K562 (cell line): ENCODE measurements around the gene AGRP. TPM values are rescaled to one million over a fixed set of nuclear protein-coding genes. Genes with fewer than 3 reads are reported as not detected.

Experiments used
- AFF4 ChIP-seq: sonication (generic); formaldehyde crosslinking; IDR thresholded peaks from 2 replicates; pipeline ENCODE4 v1.8.0; 2023; ENCODE audit warnings: mild to moderate bottlenecking, missing genetic modification reagents
- ASH1L ChIP-seq: fragments of 450-650 bp; IDR thresholded peaks from 2 replicates; pipeline ENCODE4 v1.6.1; 2018; ENCODE audit warnings: borderline replicate concordance, mild to moderate bottlenecking, low read depth; ENCODE audit not compliant: partially characterized antibody
- CBX5 ChIP-seq: IDR thresholded peaks from 2 replicates; pipeline ENCODE4 v1.6.1; 2014; ENCODE audit warnings: low read depth, borderline replicate concordance
- CREB1 ChIP-seq, 2 experiments: sonication (generic) in 1 of 2; formaldehyde crosslinking in 1 of 2; IDR thresholded peaks; 2 replicates each; pipeline versions ENCODE4 v1.6.1 to v1.8.0; 2012 to 2022; ENCODE audit warnings: inconsistent platforms in 1 of 2, mild to moderate bottlenecking in 1 of 2, missing genetic modification reagents in 1 of 2, moderate library complexity in 1 of 2
- E2F6 ChIP-seq, 2 experiments: IDR thresholded peaks; 2 replicates each; pipeline ENCODE4 v1.6.1; 2011; ENCODE audit warnings: borderline replicate concordance in 1 of 2, control low read depth in 1 of 2, low read depth in 1 of 2, low read length in 1 of 2, mild to moderate bottlenecking in 1 of 2, mixed read lengths in 1 of 2, moderate library complexity in 1 of 2; ENCODE audit not compliant: insufficient read depth in 1 of 2, insufficient read length in 1 of 2, poor library complexity in 1 of 2, severe bottlenecking in 1 of 2; ENCODE audit errors: extremely low read depth in 1 of 2
- GATAD2B ChIP-seq: fragments of 450-650 bp; IDR thresholded peaks from 2 replicates; pipeline ENCODE4 v1.6.1; 2017; ENCODE audit warnings: mild to moderate bottlenecking, borderline replicate concordance
- HDAC2 ChIP-seq: fragments of 450-650 bp; IDR thresholded peaks from 2 replicates; pipeline ENCODE4 v1.6.1; 2016; ENCODE audit warnings: mild to moderate bottlenecking
- HMGN3 ChIP-seq: IDR thresholded peaks from 2 replicates; pipeline ENCODE4 v1.6.1; 2011; ENCODE audit warnings: borderline replicate concordance, low read depth, mild to moderate bottlenecking, mixed read lengths, low read length; ENCODE audit not compliant: insufficient read length; ENCODE audit errors: extremely low read depth
- KDM4B ChIP-seq, 2 experiments: fragments of 450-650 bp in 1 of 2; sonication (generic) in 1 of 2; IDR thresholded peaks; 2 replicates each; pipeline ENCODE4 v1.6.1; 2016 to 2017; ENCODE audit warnings: borderline replicate concordance in 2 of 2, antibody characterized with exemption in 1 of 2, low read depth in 1 of 2, mild to moderate bottlenecking in 1 of 2
- KDM5B ChIP-seq: fragments of 200-600 bp; sonication (generic); IDR thresholded peaks from 2 replicates; pipeline ENCODE4 v1.6.1; 2012; ENCODE audit warnings: low read depth, mild to moderate bottlenecking, moderate library complexity, low read length, control low read depth, inconsistent platforms; ENCODE audit not compliant: insufficient replicate concordance
- MYC ChIP-seq, 2 experiments: fragments of 250-450 bp in 1 of 2; sonication (Bioruptor Pico) in 1 of 2; IDR thresholded peaks; 2 replicates each; pipeline versions ENCODE4 v1.5.1 to v1.6.1; 2012 to 2021; ENCODE audit warnings: low read depth in 2 of 2, borderline replicate concordance in 1 of 2, improper control_type of control experiment in 1 of 2, low read length in 1 of 2, mild to moderate bottlenecking in 1 of 2, moderate library complexity in 1 of 2
- NUFIP1 ChIP-seq: fragments of 450-650 bp; IDR thresholded peaks from 2 replicates; pipeline ENCODE4 v1.6.1; 2018; ENCODE audit not compliant: partially characterized antibody
- RBM25 ChIP-seq: fragments of 200-400 bp; formaldehyde crosslinking; IDR thresholded peaks from 2 replicates; pipeline ENCODE4 v1.6.1; 2018; ENCODE audit warnings: low read length, low read depth, moderate library complexity; ENCODE audit not compliant: severe bottlenecking
- SP1 ChIP-seq: sonication (generic); formaldehyde crosslinking; IDR thresholded peaks from 2 replicates; pipeline ENCODE4 v1.8.1; 2022; ENCODE audit warnings: mild to moderate bottlenecking, missing genetic modification reagents
- SREBF2 ChIP-seq: sonication (generic); formaldehyde crosslinking; IDR thresholded peaks from 2 replicates; pipeline ENCODE4 v1.4.0; 2020; ENCODE audit warnings: mild to moderate bottlenecking, missing genetic modification reagents
- XRCC5 ChIP-seq: fragments of 200-400 bp; formaldehyde crosslinking; IDR thresholded peaks from 2 replicates; pipeline ENCODE4 v1.6.1; 2017; ENCODE audit warnings: low read depth, mild to moderate bottlenecking, low read length
- ZBTB12 ChIP-seq: fragments of 250-450 bp; sonication (Bioruptor Pico); IDR thresholded peaks from 2 replicates; pipeline ENCODE4 v1.4.0; 2020
- ZFP36 ChIP-seq: fragments of 150-350 bp; IDR thresholded peaks from 2 replicates; pipeline ENCODE4 v1.6.1; 2018; ENCODE audit warnings: low read length, low read depth; ENCODE audit not compliant: partially characterized antibody
- ZFX ChIP-seq: sonication (generic); formaldehyde crosslinking; IDR thresholded peaks from 2 replicates; pipeline ENCODE4 v1.8.0; 2022; ENCODE audit warnings: mild to moderate bottlenecking, missing genetic modification reagents, moderate library complexity
- ZNF217 ChIP-seq: sonication (generic); formaldehyde crosslinking; IDR thresholded peaks from 2 replicates; pipeline ENCODE4 v1.8.0; 2022; ENCODE audit warnings: mild to moderate bottlenecking, missing genetic modification reagents
- ZNF668 ChIP-seq: fragments of 250-450 bp; sonication (Bioruptor Pico); IDR thresholded peaks from 2 replicates; pipeline ENCODE4 v1.8.0; 2022; ENCODE audit warnings: mild to moderate bottlenecking, inconsistent platforms
- ZNF77 ChIP-seq: fragments of 250-450 bp; sonication (Bioruptor Pico); IDR thresholded peaks from 2 replicates; pipeline ENCODE4 v1.5.0; 2020
- ZSCAN29 ChIP-seq: fragments of 450-650 bp; IDR thresholded peaks from 2 replicates; pipeline ENCODE4 v1.6.1; 2017
- polyA plus RNA-seq, 8 experiments: library from polyadenylated mRNA; depleted of rRNA in 4 of 8; stranded (reverse) in 5 of 8; unstranded in 3 of 8; fragments of >200 nt; fragmentation: Nextera tagmentation in 2 of 8; fragmentation: Illumina TruSeq in 1 of 8; extraction: Ambion mirVana in 2 of 8; extraction: Trizol in 1 of 8; gene quantifications; 2 replicates each; pipeline versions ENCODE4 v1.2.1 to v1.2.3, GENCODE V29; 2011 to 2014; ENCODE audit warnings: inconsistent platforms in 1 of 8, missing spikeins in 1 of 8
- total RNA-seq, 7 experiments: library from RNA; depleted of rRNA in 6 of 7; stranded (reverse); fragments of >200 nt in 6 of 7; fragmentation: Illumina TruSeq in 2 of 7; extraction: Trizol in 2 of 7; gene quantifications; 2 replicates each; pipeline versions ENCODE4 v1.2.1 to v1.2.3, GENCODE V29; 2011 to 2021; ENCODE audit warnings: low replicate concordance in 1 of 7

The AGRP gene
- total and polyA plus RNA-seq, 9 of the 15 experiments (the other 6 are each of a cell fraction or from before 2014, with no cell fraction given), result not detected

GRCh38 chr16:67529582-67530012 is 46.2 kb upstream of the AGRP start (continued):
- TF ChIP-seq AFF4 (CRISPR knock-in tag) (no peak), HMGN3 (peak; percentile 2), KDM4B (IDR thresholded peaks at IDR 0.05; ENCODE audit: borderline replicate concordance in 2 of 2, low read depth in 1 of 2) (0 out of 4 replicates have a peak, but pooled peaks of 1 of the 2 experiments have one; percentile 2), SREBF2 (no peak), MYC (IDR thresholded peaks at IDR 0.05; ENCODE audit: low read depth, low read length) (no peak), MYC (CRISPR knock-in tag; IDR thresholded peaks at IDR 0.05; ENCODE audit: borderline replicate concordance, low read depth) (0 out of 2 replicates have a peak, but pooled peaks have one; percentile 24), ZBTB12 (CRISPR knock-in tag) (no peak), RBM25 (peak; percentile 71), ASH1L (no peak), E2F6 (IDR thresholded peaks at IDR 0.05; ENCODE audit: borderline replicate concordance in 1 of 2, extremely low read depth in 1 of 2, insufficient read depth in 1 of 2, insufficient read length in 1 of 2, low read depth in 1 of 2, low read length in 1 of 2, poor library complexity in 1 of 2, severe bottlenecking in 1 of 2) (no peak), XRCC5 (no peak), CBX5 (no peak), ZNF217 (CRISPR knock-in tag) (no peak), ZSCAN29 (no peak), SP1 (peak; percentile 20; the same call in 1 of the 2 replicates), ZFX (peak; percentile 57), KDM5B (peak; percentile 44), ZNF668 (no peak), NUFIP1 (no peak), HDAC2 (peak; percentile 70), ZFP36 (peak; percentile 75), CREB1 (IDR thresholded peaks at IDR 0.05) (no peak), CREB1 (CRISPR knock-in tag; IDR thresholded peaks at IDR 0.05) (peak; percentile 10; the same call in 1 of the 2 replicates), GATAD2B (no peak), ZNF77 (CRISPR knock-in tag) (no peak)
